DMS153 treated with DMSO at 0.1 percent for 48 hours (cell line): ENCODE measurements around the gene THRSP.
"Not testable (repeated sequence)": the region's sequence is repeated elsewhere in the genome, so short reads cannot be mapped to it uniquely, and the experiment has no call there.

Experiments used
- DNase-seq: peaks from one replicate; lab custom pipeline; 2025; ENCODE audit not compliant: unreplicated experiment; lab: John Stamatoyannopoulos, UW

Gene THRSP

DNA sequence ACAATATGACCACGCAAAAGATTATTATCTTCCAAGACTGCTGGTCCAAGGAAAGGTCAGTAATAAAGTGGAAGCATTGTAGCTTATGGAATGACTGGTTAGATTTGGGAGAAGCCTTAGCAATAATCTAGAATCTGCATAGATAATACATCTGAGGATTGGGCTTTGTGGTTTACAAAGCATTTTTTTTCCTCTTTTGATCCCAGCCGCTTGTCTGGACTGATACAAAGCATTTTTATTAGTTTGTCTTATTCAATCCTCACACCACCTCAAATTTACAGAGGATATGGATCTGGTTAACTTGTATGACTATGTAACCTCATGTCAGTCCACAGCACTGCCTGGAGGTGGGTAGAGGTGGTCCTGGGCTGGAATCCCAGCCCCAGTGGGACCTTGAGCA lies 990 bp upstream of the THRSP start:
- no peak for DNase-seq

DNA sequence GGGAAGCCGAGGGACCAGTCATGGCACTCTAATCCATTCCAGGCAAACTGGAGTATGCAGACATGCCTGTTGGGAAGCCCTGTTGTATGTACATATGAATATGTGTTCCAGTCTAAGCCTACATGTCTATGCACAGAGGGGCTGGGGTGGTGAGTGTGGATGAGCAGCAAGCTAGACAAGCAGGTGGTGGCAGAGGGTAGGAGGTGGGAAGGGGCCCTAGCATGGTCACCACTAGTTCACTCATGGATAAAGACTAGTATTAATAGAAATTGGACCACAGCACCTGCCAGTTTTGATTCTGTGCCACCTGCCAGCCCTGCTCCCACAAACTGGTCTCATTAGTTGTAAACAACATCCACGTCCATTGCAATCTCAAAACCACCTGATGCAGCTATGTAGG lies 1.5 kb downstream of the THRSP start:
- DNase-seq = no peak

DNA sequence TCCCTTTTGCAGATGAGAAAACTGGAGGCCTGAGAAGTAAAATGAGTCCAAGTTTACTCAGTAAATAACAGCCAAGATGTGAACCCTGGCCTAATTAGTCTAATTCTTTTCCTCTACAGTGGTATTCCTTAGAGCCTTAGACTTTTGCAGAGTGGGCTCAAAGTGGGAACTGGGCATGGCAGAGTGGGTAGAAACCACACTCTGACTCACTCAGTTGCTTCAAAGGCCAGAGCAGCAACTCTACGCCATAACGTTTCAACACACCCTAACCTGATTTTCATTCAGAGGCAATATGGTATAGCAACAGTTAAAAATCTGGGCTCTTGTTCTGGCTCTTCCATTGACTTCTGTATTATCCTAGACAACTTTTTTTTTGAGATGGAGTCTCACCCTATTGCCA lies 2.8 kb downstream of the THRSP start:
- no peak for DNase-seq

DNA sequence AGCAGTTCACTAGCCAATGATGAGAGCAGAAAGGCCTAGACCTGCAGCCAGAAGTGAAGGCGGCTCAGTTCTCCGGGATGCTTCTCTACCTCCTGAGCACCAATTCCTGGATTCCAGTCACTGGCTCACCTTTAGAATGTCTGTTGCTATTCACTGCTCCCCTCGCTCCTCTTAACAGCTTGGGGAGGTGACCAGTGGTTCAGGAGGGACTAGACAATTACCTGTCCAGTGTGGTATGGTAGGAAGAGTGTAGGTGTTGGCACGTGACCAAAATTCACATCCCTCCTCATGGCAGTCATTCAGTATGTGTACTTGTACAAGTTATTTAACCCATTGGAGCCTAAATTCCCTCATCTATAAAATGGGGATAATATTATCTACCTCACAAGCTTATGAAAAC lies 4.0 kb downstream of the THRSP start:
- no peak for DNase-seq

DNA sequence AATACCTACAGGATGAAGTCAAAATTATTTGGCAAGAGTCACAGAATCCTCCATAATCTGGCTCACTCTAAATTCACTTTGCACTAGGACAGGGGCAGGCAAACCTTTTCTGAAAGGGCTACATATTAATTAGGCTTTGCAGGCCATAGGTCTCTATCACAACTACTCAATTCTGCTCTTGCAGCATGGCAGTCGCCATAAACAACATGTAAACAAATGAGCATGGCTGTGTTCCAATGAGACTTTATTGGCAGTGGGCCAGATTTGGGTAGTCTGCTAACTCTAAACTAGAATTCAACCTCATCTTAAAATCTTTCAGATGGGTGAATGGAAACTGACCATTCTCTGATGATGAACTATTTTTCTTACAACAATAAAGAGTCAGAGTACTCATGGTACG lies 5.8 kb downstream of the THRSP start:
- no peak for DNase-seq

DNA sequence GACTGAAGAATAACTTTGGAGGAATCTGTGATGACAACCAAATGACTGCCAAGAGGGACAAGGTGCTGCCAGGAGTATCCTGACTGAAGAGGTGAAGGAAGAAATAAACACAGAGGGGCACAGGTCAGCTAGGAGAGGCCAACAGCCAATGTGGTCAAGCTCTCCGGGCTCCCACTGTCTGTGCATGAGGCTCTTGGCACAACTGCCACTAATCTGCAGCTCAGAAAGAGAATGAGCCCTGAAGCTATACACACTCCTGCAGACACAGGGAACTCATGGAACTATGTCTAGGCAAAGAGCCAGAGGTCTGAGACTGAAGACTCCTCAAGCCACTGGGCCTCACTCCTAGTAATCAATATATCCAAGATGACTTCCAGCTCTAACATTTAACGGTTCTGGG lies 7.0 kb downstream of the THRSP start:
- no peak for DNase-seq

DNA sequence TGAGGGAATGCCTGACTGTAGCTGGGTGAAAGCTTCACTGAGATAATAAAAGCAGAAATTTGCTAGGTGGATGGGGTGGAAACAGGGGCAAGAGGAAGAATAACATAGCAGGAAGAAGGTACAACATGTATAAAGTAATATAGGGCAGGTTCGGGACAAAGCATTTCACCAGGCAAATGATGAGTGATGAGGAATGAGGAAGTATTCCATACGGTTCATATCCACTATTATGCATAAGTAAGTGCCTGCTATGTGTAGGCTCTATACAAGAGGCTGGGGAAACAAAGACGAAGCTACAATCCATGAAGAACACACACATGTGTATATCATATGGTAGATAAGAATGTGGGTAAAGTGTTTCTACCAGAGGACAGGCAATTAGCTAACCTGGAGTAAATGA lies 8.1 kb downstream of the THRSP start:
- DNase-seq = no peak

DNA sequence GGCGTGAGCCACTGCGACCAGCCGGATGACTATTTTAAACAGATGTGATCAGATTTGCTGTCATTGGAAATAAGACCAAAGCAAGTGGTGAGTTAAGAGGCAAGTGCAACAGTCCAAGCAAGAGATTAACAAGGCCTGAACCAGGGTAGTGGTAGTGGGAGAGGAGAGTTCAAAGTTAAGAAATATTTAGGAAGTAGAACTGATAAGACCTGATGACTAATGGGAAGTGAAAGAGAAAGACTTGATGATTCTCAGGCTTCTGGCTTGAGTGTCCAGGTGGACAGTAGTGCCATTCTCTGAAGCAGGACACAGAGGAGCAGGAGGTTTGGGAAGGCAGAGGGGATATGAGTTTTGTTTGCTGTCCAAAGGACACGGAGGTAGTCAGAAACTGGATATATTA lies 8.8 kb downstream of the THRSP start:
- DNase-seq = no peak

DNA sequence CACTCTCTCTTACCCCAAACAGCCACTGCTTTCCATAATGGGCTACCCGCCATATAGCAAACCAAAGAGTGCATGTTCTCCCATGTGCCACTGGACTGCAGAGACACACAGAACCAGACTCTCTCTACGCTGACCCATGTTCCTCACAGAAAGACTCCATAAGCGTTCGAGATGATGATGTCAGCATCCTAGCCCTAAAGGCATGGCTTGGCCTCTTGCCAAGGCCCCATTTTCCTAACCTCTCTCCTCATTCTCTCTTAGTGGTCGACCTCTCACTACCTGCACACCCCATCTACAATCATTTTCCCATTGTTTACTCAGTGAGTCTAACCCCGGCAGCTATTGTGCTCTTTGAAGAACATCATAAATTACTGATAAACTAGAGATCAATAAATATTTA lies 11.1 kb downstream of the THRSP start:
- DNase-seq = no peak

DNA sequence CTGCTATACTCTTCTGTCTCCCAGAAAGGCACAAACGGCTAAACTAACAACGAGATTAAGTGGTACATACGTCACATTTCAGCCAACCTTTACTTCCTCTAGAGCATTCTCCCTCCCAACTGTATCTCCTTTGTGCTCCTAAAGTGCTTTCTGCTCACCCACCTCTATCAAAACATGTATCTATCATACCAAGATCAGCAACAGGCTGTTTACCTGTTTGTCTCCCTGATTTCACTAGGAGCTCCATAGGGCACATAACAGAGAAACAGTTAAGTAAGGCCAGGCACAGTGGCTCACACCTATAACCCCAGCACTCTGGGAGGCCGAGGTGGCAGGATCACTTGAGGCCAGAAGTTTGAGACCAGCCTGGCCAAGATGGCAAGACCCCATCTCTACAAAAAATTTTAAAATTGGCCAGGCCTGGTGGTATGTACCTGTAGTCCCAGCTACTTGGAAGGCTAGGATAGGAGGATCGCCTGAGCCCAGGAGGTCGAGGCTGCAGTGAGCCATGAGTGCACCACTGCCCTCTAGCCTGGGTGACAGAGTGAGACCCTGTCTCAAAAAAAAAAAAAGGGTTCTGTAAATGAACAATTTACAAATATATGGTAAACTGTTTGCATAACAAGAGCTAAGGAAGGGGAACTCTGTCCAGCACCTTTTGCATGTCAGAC lies 13.2 kb downstream of the THRSP start:
- no peak for DNase-seq

DNA sequence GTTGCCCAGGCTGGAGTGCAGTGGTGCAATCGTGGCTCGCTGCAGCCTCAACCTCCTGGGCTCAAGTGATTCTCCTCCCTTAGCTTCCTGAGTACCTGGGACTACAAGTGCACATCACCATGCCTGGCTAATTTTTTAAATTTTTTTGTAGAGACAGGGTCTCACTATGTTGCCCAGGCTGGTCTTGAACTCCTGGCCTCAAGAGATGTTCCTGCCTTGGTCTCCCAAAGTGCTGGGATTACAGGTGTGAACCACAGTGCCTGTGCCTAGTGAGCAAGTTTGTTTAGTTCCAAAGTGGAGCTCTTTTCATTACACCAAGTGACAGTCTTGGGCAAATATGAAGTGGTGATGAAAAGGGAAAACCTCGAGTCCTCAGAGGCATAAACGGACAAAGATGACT lies 13.9 kb downstream of the THRSP start:
- not testable (repeated sequence) for DNase-seq

DNA sequence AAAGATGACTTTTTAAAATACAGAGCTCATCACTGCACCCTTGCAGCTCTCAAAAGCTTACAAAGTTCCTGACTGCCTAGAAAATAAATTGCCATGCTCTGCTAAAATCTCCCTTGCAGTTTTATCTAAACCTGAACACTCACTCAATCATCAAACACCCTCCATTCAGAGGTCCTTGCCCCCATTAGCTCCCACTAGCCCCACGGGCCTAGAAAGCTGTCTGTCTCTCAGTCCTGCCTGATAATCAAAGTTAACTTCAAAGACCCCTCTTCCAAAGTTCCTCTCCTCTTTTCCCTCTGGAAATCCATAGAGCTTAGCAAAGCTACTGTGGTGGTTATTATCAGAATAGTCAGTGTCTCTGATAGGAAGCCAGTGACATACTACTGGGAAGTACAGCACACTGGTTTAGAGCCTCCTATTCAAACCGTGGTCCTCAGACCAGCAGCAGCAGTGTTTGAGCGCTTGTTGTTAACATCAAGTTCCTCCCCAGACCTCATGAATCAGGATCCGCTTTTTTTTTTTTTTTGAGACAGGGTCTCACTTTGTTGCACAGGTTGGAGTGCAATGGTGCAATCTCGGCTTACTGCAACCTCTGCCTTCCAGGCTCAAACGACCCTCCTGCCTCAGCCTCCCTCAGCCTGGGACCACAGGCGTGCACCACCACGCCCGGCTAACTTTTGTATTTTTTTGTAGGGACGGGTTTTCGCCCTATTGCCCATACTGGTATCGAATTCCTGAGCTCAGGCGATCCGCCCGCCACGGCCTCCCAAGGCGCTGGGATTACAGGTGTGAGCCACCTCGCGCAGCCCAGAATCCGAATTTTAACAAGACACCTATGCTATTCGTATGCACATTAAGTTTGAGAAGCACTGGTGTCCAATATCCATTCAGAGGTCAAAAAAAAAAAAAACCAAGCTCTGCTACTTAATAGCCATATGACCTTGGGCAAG lies 14.8 kb downstream of the THRSP start:
- no peak for DNase-seq

DNA sequence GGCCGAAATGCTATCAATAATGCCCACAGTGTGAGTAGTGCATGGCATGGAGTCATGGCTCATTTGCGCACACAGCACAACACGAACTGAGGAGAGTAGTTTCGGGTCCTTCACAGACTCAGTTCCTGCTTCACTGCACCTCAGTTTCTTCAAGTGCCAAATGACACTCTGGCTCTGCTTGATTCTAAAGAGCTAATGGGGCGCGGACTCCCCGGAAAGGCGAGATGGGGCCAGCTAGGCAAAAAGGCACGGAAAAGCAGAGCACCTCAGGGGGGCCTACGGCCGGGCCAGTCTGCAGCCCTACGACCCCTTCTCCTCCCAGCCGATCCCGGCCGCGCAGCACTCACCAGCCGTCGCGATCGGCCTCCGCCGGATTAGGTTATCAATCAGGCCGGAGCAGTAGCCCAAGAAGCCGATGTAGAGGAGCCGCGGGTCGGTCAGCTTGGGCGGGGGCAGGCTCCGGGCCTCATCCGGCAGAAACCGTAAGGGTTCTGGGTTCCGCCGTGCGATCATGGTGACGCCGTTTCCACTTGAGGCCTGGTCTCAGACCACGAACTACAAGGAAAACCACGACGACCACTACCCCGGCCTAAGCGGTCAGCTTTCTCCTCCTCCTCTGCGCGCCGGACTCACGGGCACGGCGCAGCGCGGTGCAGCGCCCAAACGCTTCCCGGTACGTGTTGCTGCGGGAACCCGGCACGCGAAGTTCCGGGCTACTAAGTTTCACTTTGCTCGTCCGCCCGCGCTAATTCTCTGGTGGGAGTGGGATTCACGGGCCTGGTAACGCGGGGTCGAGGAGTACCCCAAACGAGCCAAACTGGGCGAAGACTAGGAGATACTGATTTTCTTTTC lies 15.8 kb downstream of the THRSP start, which contains the start of gene NDUFC2:
NDUFC2 (minus strand) TSS at position 631 of the 852 bp plus-strand sequence; CDS start at position 513, 118 bp downstream.
- peak; percentile 76 for DNase-seq

DNA sequence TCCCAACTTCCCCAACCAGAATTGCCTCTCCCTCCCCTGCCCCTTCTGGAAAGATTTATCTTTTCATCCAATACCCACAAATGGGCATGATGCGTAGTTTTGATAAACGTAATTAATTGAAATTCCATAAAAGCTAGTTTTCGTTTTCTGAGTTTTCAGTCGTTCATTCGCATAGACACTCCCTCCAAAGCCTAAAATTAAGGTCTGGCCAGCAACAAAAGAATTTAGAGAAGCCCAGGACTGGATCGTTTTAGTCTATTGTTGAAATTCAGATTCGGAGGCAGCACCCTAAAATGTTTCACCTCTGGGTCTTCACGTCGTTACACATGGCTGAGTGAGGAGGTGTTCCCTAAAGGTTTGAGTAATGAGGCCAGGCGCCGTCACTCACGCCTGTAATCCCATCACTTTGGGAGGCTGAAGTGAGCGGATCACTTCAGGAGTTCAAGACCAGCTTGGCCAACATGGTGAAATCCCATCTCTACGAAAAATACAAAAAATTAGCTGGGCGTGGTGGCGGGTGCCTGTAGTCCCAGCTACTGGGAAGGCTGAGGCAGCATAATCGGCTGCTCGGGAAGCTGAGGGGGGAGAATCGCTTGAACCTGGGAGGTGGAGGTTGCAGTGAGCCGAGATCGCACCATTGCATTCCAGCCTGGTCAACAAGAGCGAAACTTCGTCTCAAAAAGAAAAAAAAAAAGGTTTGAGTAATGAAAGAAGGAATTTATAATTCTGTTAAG lies 16.6 kb downstream of the THRSP start:
- DNase-seq = no peak

DNA sequence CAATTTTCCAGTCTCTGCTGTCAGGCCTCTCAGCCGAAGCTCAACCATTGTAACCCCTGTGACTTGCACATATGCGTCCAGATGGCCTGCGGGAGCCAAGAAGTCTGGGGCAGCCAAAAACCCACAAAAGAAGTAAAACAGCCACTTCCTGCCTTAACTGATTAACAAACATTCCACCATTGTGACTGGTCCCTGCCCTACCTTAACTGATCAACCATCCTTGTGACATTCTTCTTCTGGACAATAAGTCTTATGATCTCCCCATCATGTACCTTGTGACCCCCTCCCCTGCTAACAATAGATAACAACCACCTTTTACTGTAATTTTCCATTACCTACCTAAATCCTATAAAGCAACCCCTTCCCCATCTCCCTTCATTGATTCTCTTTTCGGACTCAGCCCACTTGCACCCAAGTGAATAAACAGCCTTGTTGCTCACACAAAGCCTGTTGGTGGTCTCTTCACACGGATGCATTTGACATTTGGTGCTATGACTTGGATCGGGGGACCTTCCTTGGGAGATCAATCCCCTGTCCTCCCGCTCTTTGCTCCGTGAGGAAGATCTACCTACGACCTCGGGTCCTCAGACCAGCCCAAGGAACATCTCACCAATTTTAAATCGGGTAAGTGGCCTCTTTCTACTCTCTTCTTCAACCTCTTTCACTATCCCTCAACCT lies 17.3 kb downstream of the THRSP start:
- DNase-seq = no peak

DNA sequence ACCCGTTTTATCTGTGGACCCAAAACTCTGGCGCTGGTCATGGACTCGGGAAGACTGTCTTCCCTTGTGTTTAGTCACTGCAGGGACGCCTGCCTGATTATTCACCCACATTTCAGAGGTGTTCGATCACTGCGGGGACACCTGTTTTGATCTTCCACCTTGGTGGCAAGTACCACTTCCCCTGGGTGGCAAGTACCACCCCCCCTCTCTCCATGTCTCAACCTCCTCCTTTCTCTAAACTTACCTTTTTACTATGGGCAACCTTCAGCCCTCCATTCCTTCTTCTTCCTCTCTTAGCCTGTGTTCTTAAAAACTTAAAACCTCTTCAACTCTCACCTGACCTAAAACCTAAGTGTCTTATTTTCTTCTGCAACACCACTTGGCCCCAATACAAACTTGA lies 17.9 kb downstream of the THRSP start:
- no peak for DNase-seq

DNA sequence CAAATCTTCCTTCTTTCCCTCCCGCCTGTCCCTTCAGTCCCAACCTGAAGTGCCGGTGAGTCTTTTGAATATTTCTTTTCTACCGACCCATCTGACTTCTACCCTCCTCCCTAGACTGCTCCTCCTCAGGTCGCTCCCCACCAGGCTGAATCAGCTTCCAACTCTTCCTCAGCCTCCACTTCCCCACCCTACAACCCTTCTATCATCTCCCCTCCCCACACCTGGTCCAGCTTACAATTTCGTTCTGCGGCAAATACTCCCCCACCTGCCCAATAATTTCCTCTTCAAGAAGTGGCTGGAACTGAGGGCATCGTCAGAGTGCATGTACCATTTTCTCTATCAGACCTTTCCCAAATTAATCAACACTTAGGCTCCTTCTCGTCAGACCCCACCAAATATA lies 18.5 kb downstream of the THRSP start:
- DNase-seq = no peak

DNA sequence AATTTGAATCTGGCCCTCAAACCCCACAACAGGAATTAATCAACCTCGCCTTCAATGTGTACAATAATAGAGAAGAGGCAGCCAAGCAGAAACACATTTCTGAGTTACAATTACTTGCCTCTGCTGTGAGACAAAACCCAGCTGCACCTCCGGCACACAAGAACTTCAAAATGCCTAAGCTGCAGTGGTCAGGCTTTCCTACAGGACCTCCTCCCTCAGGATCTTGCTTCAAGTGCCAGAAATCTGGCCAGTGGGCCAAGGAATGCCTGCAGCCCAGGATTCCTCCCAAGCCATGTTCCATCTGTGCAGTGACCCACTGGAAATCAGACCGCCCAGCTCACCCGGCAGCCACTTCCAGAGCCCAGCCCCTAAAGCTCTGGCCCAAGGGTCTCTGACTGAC lies 19.4 kb downstream of the THRSP start:
- DNase-seq = no peak

DNA sequence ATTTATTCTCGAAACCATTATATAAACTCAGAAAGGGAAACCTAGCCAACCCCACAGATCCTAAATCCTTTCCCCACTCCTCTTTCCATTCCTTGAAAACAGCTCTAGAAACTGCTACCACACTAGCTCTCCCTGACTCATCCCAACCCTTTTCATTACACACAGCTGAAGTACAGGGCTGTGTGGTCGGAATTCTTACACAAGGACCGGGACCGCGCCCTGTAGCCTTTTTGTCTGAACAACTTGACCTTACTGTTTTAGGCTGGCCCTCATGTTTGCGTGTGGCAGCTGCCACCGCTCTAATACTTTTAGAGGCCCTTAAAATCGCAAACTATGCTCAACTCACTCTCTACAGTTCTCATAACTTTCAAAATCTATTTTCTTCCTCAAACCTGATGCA lies 20.8 kb downstream of the THRSP start:
- DNase-seq = not testable (repeated sequence)

DNA sequence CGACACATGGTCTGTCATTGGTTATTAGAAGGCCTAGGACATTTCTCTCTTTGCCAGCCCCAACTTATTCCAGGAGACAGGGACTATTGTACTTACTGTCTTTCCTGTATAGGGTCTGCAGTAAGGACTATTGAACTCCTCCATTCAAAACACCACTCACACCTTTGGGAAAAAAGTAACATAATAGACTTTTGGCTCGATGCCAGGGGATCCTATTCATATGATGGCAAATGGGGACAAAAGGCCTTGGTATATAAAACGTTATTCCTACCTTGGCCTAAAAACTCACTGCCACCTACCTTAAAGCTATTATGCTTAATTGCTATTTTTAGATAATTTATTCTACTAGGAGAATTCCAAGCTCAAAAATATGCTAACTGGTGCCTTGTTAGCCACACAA lies 22.3 kb downstream of the THRSP start:
- peak; percentile 15 for DNase-seq
